Pulmonary artery endothelial cell (primary cell): ENCODE results near the gene TMEM115. TPM values are rescaled to one million over a fixed set of nuclear protein-coding genes. Genes with fewer than 3 reads are reported as not detected.
A peak's percentile ranks its signal among the peaks of the same experiment; 100 is the strongest.

ENCODE experiments used
- DNase-seq: peaks from one replicate; pipeline ENCODE4 v3.0.0-alpha.2; 2011; ENCODE audit warnings: low read depth, low spot score
- total RNA-seq: library from RNA; depleted of rRNA; stranded (reverse); fragments of >200 nt; gene quantifications from 2 replicates; pipeline ENCODE4 v1.2.3, GENCODE V29; 2014

TMEM115 gene
- total RNA-seq, 1 donor from 2014 or later, result 36.8 TPM

GRCh38 chr3:50334339-50335075, 24.8 kb downstream of the TMEM115 start:
- no peak for DNase-seq

- peak; percentile 68 for DNase-seq
Observed at GRCh38 chr3:50333744-50334328, 25.5 kb downstream of the TMEM115 start.

- DNase-seq, result no peak
Observed at GRCh38 chr3:50331364-50331907, 27.9 kb downstream of the TMEM115 start.

GRCh38 chr3:50330330-50330729, 29.0 kb downstream of the TMEM115 start:
- no peak for DNase-seq

GRCh38 chr3:50327943-50328691, 31.2 kb downstream of the TMEM115 start, which contains the start of gene TUSC2:
Gene TUSC2, minus strand, starts transcription at chr3:50328223. Its CDS starts 124 bp downstream, at chr3:50328099.
- peak; percentile 90 for DNase-seq

- no peak for DNase-seq
Observed at GRCh38 chr3:50327129-50327528, 32.2 kb downstream of the TMEM115 start.

GRCh38 chr3:50326182-50326541, 33.2 kb downstream of the TMEM115 start:
- no peak for DNase-seq

- DNase-seq, result no peak
Observed at GRCh38 chr3:50325497-50326181, 33.7 kb downstream of the TMEM115 start.

- no peak for DNase-seq
Observed at GRCh38 chr3:50325113-50325480, 34.2 kb downstream of the TMEM115 start.

GRCh38 chr3:50324351-50325112, 34.8 kb downstream of the TMEM115 start:
- DNase-seq, result peak; percentile 52

- DNase-seq, result peak; percentile 73
Observed at GRCh38 chr3:50323614-50324199, 35.6 kb downstream of the TMEM115 start.

GRCh38 chr3:50323092-50323600, 36.2 kb downstream of the TMEM115 start:
- DNase-seq, result peak; percentile 59

GRCh38 chr3:50322386-50323091, 36.8 kb downstream of the TMEM115 start, which contains the start of gene HYAL2:
Gene HYAL2, minus strand, starts transcription at chr3:50322745. Its CDS starts 2,256 bp downstream, at chr3:50320489.
- peak; percentile 48 for DNase-seq

GRCh38 chr3:50322115-50322385, 37.3 kb downstream of the TMEM115 start:
- DNase-seq, result no peak

- DNase-seq, result peak; percentile 60
Observed at GRCh38 chr3:50321336-50322114, 37.8 kb downstream of the TMEM115 start.

GRCh38 chr3:50320853-50321335, 38.4 kb downstream of the TMEM115 start:
- no peak for DNase-seq

- DNase-seq, result no peak
Observed at GRCh38 chr3:50319894-50320625, 39.3 kb downstream of the TMEM115 start.
